GM21619 (cell line): Measurements from ENCODE around the gene DDX54.

Experiments used
- ATAC-seq: cut with Tn5 transposase; IDR thresholded peaks from one replicate; pipeline ENCODE4 v1.9.1; 2021; ENCODE audit not compliant: unreplicated experiment

DDX54 gene

GRCh38 chr12:113191227-113191626, 5.9 kb upstream of the DDX54 start:
- no peak for ATAC-seq

- no peak for ATAC-seq
Observed at GRCh38 chr12:113190761-113191160, 5.5 kb upstream of the DDX54 start.

GRCh38 chr12:113189361-113189760, 4.1 kb upstream of the DDX54 start:
- ATAC-seq, result no peak

- no peak for ATAC-seq
Observed at GRCh38 chr12:113186666-113187325, 1.5 kb upstream of the DDX54 start.

GRCh38 chr12:113186033-113186365, 721 bp upstream of the DDX54 start:
- ATAC-seq, result no peak

GRCh38 chr12:113184900-113185179, 438 bp downstream of the DDX54 start:
- ATAC-seq, result peak; percentile 76

- peak; percentile 45 for ATAC-seq
Observed at GRCh38 chr12:113184098-113184899, 979 bp downstream of the DDX54 start.

- no peak for ATAC-seq
Observed at GRCh38 chr12:113183030-113183589, 2.2 kb downstream of the DDX54 start.

- no peak for ATAC-seq
Observed at GRCh38 chr12:113181975-113182374, 3.3 kb downstream of the DDX54 start.

GRCh38 chr12:113180333-113180732, 4.9 kb downstream of the DDX54 start:
- no peak for ATAC-seq

GRCh38 chr12:113179023-113179422, 6.3 kb downstream of the DDX54 start:
- no peak for ATAC-seq

- peak; percentile 54 for ATAC-seq
Observed at GRCh38 chr12:113174461-113175384, 10.6 kb downstream of the DDX54 start.

- ATAC-seq, result no peak
Observed at GRCh38 chr12:113173081-113173698, 12.1 kb downstream of the DDX54 start.

- ATAC-seq, result no peak
Observed at GRCh38 chr12:113172185-113172584, 13.1 kb downstream of the DDX54 start.

GRCh38 chr12:113171543-113171942, 13.7 kb downstream of the DDX54 start:
- no peak for ATAC-seq

- ATAC-seq, result no peak
Observed at GRCh38 chr12:113170926-113171325, 14.4 kb downstream of the DDX54 start.

GRCh38 chr12:113170457-113170856, 14.8 kb downstream of the DDX54 start:
- no peak for ATAC-seq

GRCh38 chr12:113169697-113170096, 15.6 kb downstream of the DDX54 start:
- ATAC-seq, result no peak

GRCh38 chr12:113167868-113168267, 17.4 kb downstream of the DDX54 start:
- ATAC-seq, result no peak

GRCh38 chr12:113165521-113166450, 19.5 kb downstream of the DDX54 start:
- no peak for ATAC-seq
